ENCODE data around the gene RBM43. TPM values are rescaled to one million over a fixed set of nuclear protein-coding genes. Genes with fewer than 3 reads are reported as not detected.

The RBM43 gene
- polyA plus RNA-seq, 1 of the 3 experiments (the other 2 are of a cell fraction), result 2.0 TPM

GRCh38 chr2:151275291-151275690, 13.6 kb upstream of the RBM43 start:
- no peak overlapping the region for H2AFZ ChIP-seq (ENCODE audit: low read depth)
- no peaks in the 10 kb centered on the region for H3K79me2 ChIP-seq (ENCODE audit: insufficient read depth)
- POLR2A ChIA-PET, result no interaction called here
- no peak for DNase-seq
- no peaks in the 10 kb centered on the region for H4K20me1 ChIP-seq (ENCODE audit: insufficient read depth)
- no peak overlapping the region for H3K4me3 ChIP-seq (ENCODE audit: low read depth in 2 of 2, low read length in 1 of 2)
- no peaks in the 10 kb centered on the region for H3K36me3 ChIP-seq (replicated peaks in 1 of 2; ENCODE audit: control insufficient read depth in 1 of 2, insufficient read depth in 2 of 2, low read length in 1 of 2)
- H3F3A ChIP-seq (replicated peaks; ENCODE audit: insufficient read depth), result no peaks in the 10 kb centered on the region
- CTCF ChIA-PET, result no interaction called here
- H3K4me2 ChIP-seq, result no peak overlapping the region
- TF ChIP-seq NFIC (IDR thresholded peaks at IDR 0.05; ENCODE audit: borderline replicate concordance) (no peak), USF1 (IDR thresholded peaks at IDR 0.05; ENCODE audit: borderline replicate concordance, low read depth) (no peak), FOXJ3 (CRISPR knock-in tag; IDR thresholded peaks at IDR 0.05) (no peak), RCOR1 (IDR thresholded peaks at IDR 0.05; ENCODE audit: low read length) (no peak), TCF12 (IDR thresholded peaks at IDR 0.05) (no peak), MXI1 (IDR thresholded peaks at IDR 0.05; ENCODE audit: low read depth, low read length) (no peak), EP300 (IDR thresholded peaks at IDR 0.05; ENCODE audit: borderline replicate concordance in 1 of 2, low read depth in 1 of 2, low read length in 1 of 2) (no peak), YY1 (IDR thresholded peaks at IDR 0.05; ENCODE audit: low read depth) (no peak), MEF2A (IDR thresholded peaks at IDR 0.05; ENCODE audit: borderline replicate concordance, low read depth) (no peak), REST (IDR thresholded peaks at IDR 0.05; ENCODE audit: low read depth, low read length) (no peak), RXRA (IDR thresholded peaks at IDR 0.05; ENCODE audit: borderline replicate concordance, low read depth) (no peak), ELF1 (IDR thresholded peaks at IDR 0.05) (no peak), JUND (IDR thresholded peaks at IDR 0.05) (no peak), GATA2 (CRISPR knock-in tag; IDR thresholded peaks at IDR 0.05) (no peak), SIN3A (IDR thresholded peaks at IDR 0.05; ENCODE audit: borderline replicate concordance, low read depth, low read length) (no peak)
- TF ChIP-seq, protein P1, sequence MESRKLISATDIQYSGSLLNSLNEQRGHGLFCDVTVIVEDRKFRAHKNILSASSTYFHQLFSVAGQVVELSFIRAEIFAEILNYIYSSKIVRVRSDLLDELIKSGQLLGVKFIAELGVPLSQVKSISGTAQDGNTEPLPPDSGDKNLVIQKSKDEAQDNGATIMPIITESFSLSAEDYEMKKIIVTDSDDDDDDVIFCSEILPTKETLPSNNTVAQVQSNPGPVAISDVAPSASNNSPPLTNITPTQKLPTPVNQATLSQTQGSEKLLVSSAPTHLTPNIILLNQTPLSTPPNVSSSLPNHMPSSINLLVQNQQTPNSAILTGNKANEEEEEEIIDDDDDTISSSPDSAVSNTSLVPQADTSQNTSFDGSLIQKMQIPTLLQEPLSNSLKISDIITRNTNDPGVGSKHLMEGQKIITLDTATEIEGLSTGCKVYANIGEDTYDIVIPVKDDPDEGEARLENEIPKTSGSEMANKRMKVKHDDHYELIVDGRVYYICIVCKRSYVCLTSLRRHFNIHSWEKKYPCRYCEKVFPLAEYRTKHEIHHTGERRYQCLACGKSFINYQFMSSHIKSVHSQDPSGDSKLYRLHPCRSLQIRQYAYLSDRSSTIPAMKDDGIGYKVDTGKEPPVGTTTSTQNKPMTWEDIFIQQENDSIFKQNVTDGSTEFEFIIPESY (IDR thresholded peaks at IDR 0.05; ENCODE audit: borderline replicate concordance, low read depth), result no peak
- TF ChIP-seq, protein P2, sequence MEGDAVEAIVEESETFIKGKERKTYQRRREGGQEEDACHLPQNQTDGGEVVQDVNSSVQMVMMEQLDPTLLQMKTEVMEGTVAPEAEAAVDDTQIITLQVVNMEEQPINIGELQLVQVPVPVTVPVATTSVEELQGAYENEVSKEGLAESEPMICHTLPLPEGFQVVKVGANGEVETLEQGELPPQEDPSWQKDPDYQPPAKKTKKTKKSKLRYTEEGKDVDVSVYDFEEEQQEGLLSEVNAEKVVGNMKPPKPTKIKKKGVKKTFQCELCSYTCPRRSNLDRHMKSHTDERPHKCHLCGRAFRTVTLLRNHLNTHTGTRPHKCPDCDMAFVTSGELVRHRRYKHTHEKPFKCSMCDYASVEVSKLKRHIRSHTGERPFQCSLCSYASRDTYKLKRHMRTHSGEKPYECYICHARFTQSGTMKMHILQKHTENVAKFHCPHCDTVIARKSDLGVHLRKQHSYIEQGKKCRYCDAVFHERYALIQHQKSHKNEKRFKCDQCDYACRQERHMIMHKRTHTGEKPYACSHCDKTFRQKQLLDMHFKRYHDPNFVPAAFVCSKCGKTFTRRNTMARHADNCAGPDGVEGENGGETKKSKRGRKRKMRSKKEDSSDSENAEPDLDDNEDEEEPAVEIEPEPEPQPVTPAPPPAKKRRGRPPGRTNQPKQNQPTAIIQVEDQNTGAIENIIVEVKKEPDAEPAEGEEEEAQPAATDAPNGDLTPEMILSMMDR (IDR thresholded peaks at IDR 0.05), result no peak
- no peaks in the 10 kb centered on the region for H3K27me3 ChIP-seq (ENCODE audit: insufficient read depth)
- no peak overlapping the region for H3K27ac ChIP-seq (ENCODE audit: low read depth in 2 of 2, low read length in 1 of 2)
- no peaks in the 10 kb centered on the region for H3K4me1 ChIP-seq (ENCODE audit: control insufficient read depth in 1 of 2, insufficient read depth in 2 of 2, low read depth in 1 of 2, low read length in 1 of 2)
- no peak overlapping the region for H3K9ac ChIP-seq
- 91% methylated on average over 7 of the region's 7 CpGs for WGBS (ENCODE audit: low lambda C conversion rate)
- no peaks in the 10 kb centered on the region for H3K9me3 ChIP-seq
- no peaks in the 10 kb centered on the region for H3K9me2 ChIP-seq
